LNCAP (cell line): Measurements from ENCODE around the gene PLBD2.

Experiments used
- TF ChIP-seq, protein P1 (sequence below): fragments of 450-650 bp; IDR thresholded peaks from 2 replicates; pipeline ENCODE4 v1.5.1; 2017; ENCODE audit warnings: mild to moderate bottlenecking

Gene PLBD2

DNA sequence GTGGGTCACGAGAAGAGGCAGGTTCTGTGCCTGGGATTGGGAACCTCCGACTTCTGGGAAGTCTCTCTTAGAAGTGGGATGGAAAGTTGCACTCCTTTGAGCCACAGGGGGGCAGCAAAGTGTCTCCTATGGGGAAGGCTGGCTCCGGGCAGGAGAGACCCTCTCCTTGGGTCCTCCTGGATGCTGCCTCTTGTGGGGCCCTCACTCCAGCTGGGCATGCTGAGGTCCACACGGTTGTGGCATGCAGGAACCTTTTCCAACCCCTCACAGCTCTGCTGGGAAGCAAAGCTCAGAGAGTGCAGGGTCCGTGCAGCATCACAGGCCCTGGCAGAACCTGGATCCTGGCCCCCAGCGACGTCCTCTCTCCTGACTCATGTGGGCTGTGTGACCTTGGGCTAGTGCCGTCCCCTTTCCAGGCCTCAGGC, 81.2 kb downstream of the PLBD2 start:
- TF ChIP-seq, protein P1, sequence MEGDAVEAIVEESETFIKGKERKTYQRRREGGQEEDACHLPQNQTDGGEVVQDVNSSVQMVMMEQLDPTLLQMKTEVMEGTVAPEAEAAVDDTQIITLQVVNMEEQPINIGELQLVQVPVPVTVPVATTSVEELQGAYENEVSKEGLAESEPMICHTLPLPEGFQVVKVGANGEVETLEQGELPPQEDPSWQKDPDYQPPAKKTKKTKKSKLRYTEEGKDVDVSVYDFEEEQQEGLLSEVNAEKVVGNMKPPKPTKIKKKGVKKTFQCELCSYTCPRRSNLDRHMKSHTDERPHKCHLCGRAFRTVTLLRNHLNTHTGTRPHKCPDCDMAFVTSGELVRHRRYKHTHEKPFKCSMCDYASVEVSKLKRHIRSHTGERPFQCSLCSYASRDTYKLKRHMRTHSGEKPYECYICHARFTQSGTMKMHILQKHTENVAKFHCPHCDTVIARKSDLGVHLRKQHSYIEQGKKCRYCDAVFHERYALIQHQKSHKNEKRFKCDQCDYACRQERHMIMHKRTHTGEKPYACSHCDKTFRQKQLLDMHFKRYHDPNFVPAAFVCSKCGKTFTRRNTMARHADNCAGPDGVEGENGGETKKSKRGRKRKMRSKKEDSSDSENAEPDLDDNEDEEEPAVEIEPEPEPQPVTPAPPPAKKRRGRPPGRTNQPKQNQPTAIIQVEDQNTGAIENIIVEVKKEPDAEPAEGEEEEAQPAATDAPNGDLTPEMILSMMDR, result peak; percentile 73

DNA sequence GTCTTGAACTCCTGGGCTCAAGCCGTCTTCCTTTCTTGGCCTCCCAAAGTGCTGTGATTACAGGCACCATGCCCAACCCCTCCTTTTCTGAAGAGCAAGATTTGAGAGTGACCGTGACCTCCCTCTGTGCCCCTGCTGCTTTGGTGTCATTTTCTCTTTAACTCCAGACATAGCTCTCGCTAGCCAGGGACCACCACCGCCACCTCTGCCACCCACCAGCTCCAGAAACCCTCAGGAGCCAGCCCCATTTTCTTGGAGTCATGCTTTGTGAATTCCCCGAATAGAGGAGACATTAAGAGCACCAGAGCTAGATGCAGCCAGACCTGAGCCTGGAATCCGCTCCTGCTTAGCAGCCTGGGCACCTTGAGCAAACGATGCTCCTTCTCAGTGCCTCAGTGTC, 81.9 kb downstream of the PLBD2 start:
- TF ChIP-seq, protein P1, result no peak
